ENCODE data around the gene PCGF6.
"Not testable (repeated sequence)": the region's sequence is repeated elsewhere in the genome, so short reads cannot be mapped to it uniquely, and the experiment has no call there.

Gene PCGF6

DNA sequence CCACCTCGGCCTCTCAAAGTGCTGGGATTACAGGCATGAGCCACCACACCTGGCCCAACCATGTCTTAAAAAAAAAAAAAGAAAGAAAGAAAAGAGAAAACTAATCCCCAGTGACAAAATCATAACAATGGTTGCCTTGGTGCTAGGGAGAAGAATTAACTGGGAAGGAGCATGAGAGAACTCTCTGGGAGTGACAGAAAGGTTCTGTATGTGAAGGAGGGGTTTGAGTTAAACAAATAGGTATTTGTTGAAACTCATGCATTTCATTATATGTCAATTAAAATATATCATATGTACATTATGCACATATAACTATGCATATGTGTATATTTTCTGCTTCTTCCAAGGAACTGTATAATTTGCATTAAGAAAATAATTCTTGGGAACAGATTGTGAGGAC lies 40.7 kb downstream of the PCGF6 start:
- no peak for DNase-seq

DNA sequence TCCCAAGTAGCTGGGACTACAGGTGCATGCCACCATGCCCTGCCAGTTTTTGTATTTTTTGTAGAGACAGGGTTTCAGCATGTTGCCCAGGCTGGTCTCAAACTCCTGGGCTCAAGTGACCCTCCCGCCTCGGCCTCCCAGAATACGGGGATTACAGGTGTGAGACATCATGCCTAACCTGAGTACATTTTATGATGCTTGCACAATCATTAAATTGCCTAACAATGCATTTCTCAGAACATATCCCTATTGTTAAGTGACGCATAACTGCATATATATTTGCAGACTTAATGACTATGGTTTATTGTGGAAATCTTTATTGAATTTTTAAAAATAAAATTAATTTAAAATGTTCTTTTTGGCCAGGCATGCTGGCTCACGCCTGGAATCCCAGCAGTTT lies 43.3 kb downstream of the PCGF6 start:
- no peak for DNase-seq

DNA sequence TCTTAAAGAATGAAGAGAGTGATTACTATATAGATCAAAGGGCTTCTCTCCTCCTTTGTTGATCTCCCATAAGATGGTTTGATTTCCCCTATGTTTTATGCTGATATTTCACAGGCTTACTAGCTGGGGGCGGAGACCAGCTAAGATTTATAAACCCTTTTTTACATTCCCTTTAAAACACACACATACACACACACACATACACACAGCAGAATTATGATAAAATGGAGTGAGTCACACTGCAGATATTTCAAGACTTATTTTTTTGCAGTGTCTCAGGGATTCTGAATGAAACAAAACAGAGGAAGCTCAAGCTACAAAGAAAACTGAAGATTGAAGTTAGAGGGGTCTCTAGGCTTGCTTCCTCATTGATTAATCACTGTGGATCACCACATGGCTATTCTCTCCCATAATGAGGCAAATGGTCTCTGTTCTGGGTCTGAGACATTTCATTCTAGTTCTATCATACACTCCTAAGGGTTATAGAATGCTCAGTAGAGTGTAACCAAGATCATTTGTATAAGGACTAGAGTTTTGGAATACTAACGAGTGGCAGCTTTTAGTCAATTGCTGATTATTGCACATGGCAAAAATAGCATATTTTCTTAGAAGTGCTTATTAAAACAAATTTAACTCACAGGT lies 55.4 kb downstream of the PCGF6 start:
- no peak for DNase-seq

DNA sequence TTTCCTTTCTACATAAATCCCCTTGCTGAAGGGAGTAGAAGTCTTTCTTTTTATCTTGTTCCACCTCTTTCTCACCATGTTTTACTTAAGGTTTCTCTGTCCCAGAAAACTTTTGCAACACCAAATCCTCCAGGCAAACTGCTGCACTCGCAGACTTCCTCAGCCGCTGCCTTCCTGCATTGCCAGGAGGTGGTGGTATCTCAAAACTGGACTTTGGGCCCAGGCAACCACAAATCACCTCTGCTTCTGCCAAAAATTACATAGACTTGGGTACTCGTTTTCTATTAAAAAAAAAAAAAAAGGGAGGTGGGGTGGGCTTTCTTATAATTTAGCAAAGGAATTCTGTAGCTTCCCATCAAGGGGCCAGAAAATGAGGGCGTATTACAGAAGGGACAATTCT lies 59.4 kb downstream of the PCGF6 start:
- DNase-seq: no peak

DNA sequence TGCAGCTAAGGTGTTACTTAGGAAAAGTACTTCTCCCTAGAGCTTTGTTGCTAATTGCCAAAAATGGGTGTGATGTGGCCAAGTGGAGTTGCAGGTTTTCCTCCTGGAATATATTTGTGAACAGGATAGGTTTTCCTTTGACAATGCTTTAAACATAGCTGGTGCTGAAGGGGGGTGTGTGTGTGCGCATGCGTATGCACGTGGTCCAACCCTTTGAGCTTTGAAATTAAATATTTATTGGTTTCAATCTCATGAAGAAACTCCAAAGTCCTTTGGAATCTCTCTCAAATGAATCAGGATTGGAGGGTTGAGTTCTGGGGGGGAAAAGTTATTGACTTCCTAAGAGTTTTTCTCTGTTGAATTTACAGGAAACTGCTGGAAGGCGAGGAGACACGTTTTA lies 62.9 kb downstream of the PCGF6 start:
- DNase-seq: no peak

DNA sequence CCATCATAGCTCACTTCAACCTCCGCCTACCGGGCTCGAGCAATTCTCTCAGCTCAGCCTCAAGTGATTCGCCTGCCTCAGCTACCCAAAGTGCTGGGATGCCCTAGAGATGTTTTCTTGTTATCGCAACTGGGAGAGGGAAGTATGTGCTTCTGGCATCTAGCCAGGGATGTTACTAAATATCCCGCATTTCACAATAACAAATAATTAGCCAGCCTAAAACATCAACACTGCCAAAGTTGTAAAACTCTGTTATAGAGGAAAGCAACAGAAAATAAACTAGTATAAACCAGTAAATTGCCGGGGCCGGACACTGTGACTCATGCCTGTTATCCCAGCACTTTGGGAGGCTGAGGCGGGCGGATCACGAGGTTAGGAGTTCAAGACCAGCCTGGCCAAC lies 66.8 kb downstream of the PCGF6 start:
- no peak for DNase-seq

DNA sequence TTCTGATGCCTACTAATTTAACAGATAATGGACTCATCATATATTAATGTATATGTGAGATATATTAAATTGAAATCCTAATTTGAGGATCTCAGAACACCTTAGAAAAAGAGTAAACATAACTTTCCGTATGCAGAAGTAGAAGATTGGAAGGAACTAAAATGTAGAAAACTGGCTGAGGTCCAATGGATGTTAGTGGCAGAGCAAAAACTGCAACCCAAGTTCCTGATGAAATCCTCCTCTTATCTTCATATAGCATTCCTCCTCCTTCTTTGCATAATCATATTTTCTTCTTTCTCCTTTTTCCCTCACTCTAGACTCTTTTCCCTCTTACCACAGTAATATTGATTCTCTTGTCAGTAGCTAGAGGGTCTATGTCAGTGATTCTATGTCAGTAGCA lies 68.0 kb downstream of the PCGF6 start:
- DNase-seq: no peak

DNA sequence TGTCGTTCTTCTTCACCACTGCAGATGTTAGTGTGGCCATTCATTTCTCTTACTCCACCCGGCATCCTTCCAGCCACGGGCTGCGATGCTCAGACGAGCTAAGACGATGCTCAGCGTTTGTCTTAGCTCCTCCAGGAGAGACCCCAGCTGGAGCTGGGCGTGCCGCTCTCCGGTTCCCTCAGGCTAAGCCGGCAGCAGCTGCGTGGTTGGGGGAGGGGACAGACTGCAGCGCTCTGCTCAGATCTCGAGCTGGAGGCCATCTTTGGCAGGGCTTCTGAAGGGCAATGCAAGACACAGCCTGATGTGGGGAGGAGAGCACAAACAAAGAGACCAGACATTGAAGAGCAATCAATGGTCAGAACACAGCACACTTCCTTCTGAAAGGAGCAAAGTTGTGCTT lies 69.2 kb downstream of the PCGF6 start:
- no peak for DNase-seq

DNA sequence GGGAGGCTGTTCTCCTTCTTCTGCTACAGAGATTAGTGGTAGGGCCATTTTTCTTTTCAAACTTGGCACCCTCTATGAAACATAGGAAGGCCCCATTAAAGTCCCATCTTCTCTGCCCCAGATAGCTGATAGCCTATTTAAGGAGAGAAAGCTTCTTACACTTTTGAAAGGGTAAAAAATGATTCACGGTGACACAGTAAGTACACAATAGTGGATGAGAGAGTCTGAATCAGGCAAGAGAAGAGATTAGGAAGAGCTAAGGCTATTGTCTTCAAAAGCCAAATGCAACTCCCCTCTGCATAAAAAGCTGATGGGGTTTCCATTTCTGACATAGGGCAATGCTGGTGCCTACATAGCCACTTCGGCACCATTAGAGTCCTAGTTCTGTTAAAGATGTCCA lies 70.4 kb downstream of the PCGF6 start:
- no peak for DNase-seq

DNA sequence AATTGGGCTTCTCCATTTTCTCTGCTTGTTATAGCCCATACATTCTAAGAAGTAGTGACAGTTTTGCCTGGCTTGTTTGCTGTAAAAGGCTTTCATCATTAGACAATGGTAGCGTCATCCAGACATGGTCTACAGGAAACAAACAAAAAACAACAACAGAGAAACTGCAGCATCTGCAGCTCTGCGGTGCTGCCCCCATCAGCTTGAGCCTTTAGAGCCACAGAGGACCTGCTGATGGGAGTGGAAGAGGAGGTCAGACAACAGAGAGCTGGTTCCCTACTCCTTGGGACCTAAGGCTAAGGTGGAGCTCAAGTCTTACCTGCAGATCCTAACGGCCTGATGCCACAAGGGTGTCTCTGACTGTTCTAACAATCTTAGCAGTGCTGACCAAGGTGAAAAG lies 70.9 kb downstream of the PCGF6 start:
- no peak for DNase-seq

DNA sequence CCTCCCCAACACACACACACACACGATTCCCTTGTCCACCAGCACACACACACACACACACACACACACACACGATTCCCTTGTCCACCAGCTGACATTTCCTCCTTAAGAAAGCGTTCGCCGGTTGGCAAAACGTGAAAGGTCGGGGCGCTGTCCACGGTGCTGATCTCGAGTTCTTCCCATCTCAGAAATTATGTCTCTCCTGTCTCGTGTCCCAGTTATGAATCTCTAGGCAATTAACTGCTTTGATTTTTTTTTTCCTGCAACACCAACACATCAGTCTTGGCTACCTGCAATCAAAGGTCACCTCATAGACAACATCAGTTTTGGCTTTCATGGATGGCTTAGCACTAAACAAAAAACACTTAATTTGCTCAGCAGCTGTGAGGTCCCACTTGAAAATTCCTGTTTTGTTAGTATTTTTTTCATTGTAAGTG lies 72.1 kb downstream of the PCGF6 start:
- DNase-seq: no peak

DNA sequence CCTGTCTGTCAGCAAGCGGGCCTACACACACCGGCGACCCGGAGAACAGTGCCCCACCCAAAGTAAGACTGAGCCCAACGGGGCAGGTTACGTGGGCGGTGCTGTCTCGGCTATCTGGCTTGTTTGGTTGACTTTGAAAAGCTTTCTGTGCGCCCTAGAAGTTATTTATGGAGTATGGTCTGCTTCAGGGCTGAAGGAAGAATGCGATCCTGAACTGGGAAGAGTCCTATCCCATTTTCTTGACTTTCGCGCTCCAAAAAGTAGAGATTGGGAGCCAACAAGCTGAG lies 72.5 kb downstream of the PCGF6 start:
- no peak for DNase-seq

DNA sequence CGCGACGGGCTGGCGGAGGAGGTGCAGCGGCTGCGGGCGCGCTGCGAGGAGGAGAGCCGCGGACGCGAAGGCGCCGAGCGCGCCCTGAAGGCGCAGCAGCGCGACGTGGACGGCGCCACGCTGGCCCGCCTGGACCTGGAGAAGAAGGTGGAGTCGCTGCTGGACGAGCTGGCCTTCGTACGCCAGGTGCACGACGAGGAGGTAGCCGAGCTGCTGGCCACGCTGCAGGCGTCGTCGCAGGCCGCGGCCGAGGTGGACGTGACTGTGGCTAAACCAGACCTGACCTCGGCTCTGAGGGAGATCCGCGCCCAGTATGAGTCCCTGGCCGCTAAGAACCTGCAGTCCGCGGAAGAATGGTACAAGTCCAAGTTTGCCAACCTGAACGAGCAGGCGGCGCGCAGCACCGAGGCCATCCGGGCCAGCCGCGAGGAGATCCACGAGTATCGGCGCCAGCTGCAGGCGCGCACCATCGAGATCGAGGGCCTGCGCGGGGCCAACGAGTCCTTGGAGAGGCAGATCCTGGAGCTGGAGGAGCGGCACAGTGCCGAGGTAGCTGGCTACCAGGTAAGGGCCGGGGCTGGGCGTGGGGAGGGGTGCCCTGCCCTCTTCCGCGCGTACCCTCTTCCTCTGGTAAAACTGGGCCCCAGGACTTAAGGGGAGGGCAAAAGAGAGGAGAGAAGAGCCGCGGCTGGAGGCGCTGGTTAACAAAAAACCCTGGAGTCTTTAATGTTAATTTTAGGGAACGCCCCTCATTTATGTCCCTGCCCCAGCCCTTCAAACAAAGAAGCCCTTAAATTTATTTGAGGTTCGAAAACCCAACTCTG lies 73.0 kb downstream of the PCGF6 start:
- DNase-seq: no peak

DNA sequence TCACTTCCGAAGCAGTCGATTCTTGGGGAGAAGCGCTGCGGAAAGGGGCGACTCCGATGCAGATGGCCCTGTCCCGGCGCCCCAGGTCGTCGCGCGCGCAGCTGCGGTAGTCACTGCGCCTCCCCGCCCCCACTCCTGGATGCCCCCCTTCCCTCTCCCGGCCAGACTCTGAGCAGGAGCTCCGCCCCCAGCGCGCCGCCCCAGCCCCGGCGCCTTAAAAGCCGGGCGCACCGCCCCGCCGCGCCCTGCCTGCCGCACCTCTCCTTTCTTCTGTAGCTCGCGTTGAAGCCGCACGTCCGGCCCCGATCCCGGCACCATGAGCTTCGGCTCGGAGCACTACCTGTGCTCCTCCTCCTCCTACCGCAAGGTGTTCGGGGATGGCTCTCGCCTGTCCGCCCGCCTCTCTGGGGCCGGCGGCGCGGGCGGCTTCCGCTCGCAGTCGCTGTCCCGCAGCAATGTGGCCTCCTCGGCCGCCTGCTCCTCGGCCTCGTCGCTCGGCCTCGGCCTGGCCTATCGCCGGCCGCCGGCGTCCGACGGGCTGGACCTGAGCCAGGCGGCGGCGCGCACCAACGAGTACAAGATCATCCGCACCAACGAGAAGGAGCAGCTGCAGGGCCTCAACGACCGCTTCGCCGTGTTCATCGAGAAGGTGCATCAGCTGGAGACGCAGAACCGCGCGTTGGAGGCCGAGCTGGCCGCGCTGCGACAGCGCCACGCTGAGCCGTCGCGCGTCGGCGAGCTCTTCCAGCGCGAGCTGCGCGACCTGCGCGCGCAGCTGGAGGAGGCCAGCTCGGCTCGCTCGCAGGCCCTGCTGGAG lies 73.8 kb downstream of the PCGF6 start, which contains the start of gene INA:
Gene INA (plus strand): TSS at position 243 of the 817 bp plus-strand sequence. CDS start 74 bp downstream, at position 317.
- DNase-seq: no peak

DNA sequence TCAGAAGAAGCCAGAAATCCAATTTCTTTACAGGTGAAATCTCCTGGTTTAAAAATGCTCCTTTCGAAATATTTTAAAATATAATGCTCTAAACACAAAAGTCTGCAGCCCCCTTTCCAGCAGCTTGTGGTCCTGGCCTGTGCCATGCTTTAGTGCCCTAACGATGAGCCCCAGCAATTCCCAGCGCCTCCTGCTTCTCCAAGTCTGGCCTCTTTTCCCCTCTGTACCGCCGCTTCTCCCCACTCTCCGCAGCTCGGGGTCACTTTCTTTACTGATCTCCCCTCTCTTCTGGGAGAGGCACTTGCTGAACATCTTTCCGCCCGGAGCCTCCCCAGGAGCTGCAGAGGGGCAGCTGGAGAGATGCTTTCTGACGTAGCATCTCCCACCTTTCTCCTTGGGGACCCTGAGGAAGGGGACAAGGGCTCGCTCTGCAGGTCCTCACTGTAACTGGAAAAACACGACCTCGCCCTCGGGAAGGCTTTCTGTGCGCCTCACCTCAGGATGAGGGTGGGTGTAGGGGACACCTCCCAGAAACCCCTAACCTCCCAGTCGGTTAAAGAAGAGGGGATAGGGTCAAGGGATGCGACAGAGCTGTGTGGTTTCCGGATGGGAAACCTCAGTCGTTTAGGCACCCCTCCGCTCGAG lies 74.6 kb downstream of the PCGF6 start:
- no peak for DNase-seq

DNA sequence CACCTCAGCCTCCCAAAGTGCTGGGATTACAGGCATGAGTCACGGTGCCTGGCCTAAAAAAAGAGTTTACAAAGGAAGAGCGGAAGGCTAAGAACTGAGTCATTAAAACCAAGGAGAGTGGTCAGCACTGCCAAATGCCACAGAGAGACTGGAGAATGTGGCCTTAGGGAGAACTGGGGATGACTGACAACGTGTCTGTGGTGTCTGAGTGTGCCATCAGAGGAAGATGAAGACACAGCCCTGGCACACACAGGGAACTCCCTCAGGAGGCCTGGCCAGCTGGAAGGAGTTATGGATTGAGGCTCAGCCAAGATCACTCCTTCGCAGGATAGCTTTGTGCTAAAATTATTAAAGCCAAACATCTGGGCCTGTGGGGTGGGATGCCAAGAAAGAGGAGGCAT lies 77.9 kb downstream of the PCGF6 start:
- no peak for DNase-seq

DNA sequence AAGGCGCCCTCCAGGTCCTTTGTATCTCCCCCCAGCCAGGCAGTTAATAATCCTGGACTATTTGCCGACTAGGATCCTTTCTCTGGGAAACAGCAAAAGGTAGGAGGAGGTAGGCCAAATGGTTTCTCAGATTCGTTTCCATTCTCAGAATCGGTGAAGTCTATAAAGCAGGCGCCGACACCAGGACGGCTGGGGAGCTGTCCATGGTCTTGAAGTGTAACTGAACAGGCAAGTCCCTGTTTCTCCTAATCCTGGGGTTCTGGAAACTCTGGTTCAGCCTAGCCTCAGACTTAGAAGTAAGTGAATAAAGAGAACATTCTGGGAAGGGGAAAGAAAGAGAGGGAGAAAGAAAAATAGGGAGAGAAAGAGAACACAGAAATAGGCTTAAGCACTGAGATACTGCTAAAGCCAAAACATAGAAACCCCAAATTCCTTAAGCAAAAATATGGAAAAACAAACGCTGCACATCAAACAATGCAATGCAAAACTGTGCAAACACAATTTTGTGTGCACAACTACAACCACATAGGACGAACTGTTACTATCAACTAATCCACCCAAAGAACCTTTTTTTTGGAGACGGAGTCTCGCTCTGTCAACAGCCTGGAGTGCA lies 85.1 kb downstream of the PCGF6 start:
- no peak for DNase-seq

DNA sequence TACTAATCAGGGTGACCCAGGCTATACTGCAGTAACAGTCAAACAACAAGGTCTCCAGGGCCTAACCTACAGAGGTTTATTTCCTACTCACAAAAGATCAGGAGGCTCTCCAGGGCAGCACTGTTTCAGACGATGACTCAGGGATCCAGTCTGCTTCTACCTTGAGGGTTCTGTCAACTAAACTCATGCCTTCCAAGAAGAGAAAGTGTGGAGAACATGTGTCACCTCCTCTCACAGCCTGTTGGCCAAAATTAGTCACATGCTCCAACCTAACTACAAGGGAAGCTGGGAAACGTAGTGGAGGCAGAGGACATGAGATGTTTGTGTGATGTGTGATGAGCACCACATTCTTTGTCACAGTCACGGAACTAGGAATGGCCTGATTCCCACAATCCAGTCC lies 88.7 kb downstream of the PCGF6 start:
- DNase-seq: no peak

DNA sequence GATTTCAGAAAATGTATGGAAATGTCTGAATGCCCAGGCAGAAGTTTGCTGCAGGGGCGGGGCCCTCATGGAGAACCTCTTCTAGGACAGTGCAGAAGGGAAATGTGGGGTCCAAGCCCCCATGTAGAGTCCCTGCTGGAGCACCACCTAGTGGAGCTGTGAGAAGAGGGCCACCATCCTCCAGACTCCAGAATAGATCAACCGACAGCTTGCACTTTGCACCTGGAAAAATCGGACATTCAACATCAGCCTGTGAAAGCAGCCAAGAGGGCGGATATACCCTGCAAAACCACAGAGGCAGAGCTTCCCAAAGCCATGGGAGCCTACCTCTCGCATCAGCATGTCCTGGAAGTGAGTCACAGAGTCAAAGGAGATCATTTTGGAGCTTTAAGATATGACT lies 91.0 kb downstream of the PCGF6 start:
- no peak for DNase-seq

DNA sequence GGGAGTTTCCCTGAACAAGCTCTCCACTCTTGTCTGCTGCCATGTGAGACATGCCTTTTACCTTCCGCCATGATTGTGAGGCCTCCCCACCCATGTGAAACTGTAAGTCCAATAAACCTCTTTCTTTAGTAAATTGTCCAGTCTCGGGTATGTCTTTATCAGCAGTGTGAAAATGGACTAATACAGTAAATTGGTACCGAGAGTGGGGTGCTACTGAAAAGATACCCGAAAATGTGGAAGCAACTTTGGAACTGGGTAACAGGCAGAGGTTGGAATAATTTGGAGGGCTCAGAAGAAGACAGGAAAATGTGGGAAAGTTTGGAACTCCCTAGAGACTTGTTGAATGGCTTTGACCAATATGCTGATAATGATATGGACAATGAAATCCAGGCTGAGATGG lies 92.0 kb downstream of the PCGF6 start:
- DNase-seq: not testable (repeated sequence)

DNA sequence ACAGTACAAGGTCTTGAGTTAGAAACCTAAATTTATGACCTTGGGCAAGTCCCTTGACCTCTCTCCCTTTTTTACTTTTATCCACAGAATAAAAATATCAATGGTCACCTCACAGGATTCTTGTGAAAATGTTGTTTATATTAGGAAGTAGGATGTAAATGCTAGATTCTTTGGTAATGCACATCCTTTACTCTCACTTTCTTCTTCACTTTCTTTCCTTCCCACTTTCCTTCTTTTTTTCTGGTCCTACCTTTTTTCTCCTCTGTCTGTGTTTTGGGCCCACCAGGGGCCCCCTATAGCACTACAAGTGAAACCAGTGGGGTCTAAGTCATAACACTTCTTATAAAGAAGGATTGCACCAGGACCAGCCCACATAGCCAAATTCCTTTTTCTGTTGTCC lies 93.1 kb downstream of the PCGF6 start:
- DNase-seq: no peak

DNA sequence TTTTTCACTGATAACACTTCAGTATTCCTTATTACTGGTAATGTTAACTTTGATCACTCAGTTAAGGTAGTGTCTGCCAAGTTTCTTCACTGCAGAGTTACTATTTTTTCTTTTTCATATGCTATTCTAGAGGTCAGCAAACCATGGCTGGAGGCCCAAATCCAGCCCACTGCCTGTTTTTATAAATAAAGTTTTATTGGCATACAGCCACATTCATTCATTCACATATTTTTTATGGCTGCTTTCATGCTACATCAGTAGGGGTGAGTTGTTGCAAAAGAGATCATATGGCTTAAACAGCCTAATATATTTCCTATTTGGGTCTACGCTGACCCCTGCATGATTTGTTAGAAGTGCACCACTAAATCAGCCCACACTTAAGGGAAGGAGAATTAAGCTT lies 94.3 kb downstream of the PCGF6 start:
- DNase-seq: no peak
